H1 (cell line): Measurements from ENCODE around the gene RNF215. TPM values are rescaled to one million over a fixed set of nuclear protein-coding genes. Genes with fewer than 3 reads are reported as not detected.

Experiments used
- CTCF ChIA-PET: fragments of 300-600 bp; sonication (Branson Sonifier 250); formaldehyde crosslinking; loops from one replicate; lab custom pipeline; 2021; ENCODE audit not compliant: partially characterized antibody; lab: Charles Lee
- POLR2A ChIA-PET: fragments of 300-600 bp; sonication (Branson Sonifier 250); formaldehyde crosslinking; loops from one replicate; lab custom pipeline; 2021; ENCODE audit warnings: inconsistent platforms; ENCODE audit not compliant: partially characterized antibody; lab: Charles Lee
- DNase-seq, 2 experiments: peaks; one replicate each; pipeline versions ENCODE4 v3.0.0 to v3.0.0-alpha.2; 2010 to 2022; ENCODE audit warnings: low spot score in 2 of 2, low read depth in 1 of 2, mixed read lengths in 1 of 2
- FAIRE-seq: peaks from 2 replicates; lab custom pipeline; 2011; peaks lifted over from hg19 to GRCh38; lab: Jason Lieb, UNC
- H2AFZ ChIP-seq: 2 replicates; pipeline ENCODE4 v1.8.1; 2012; ENCODE audit warnings: low read length, inconsistent platforms
- H2AK5ac ChIP-seq: 2 replicates; pipeline ENCODE4 v1.6.1; 2013; ENCODE audit warnings: low read depth, low read length
- H2BK120ac ChIP-seq: replicated peaks from 2 replicates; pipeline ENCODE3; 2013; ENCODE audit warnings: low read depth, low read length, inconsistent platforms
- H2BK12ac ChIP-seq: 2 replicates; pipeline ENCODE4 v1.6.1; 2013; ENCODE audit warnings: low read depth, low read length
- H2BK15ac ChIP-seq: 2 replicates; pipeline ENCODE4 v1.6.1; 2013; ENCODE audit warnings: low read length
- H2BK20ac ChIP-seq: 2 replicates; pipeline ENCODE4 v1.6.1; 2013; ENCODE audit warnings: low read length
- H2BK5ac ChIP-seq: 2 replicates; pipeline ENCODE4 v1.6.1; 2013; ENCODE audit warnings: low read depth, low read length
- H3K14ac ChIP-seq: 2 replicates; pipeline ENCODE4 v1.6.1; 2013; ENCODE audit warnings: inconsistent platforms; ENCODE audit not compliant: insufficient read length
- H3K18ac ChIP-seq: 2 replicates; pipeline ENCODE4 v1.6.1; 2013; ENCODE audit warnings: low read length; ENCODE audit errors: extremely low read depth
- H3K23ac ChIP-seq: 2 replicates; pipeline ENCODE4 v1.6.1; 2013; ENCODE audit warnings: inconsistent platforms; ENCODE audit not compliant: insufficient read length
- H3K23me2 ChIP-seq: 2 replicates; pipeline ENCODE4 v1.6.1; 2013; ENCODE audit warnings: low read depth, low read length
- H3K27ac ChIP-seq: 2 replicates; pipeline ENCODE4 v1.6.1; 2011; ENCODE audit warnings: low read depth, low read length, inconsistent platforms
- H3K27me3 ChIP-seq, 4 experiments: replicated peaks in 1 of 4; 1 replicate in 1 of 4; 2 replicates in 3 of 4; pipeline versions ENCODE4 v1.6.1 to v1.8.1; 2011 to 2013; ENCODE audit warnings: low read length in 3 of 4, mild to moderate bottlenecking in 3 of 4, inconsistent platforms in 2 of 4, mixed read lengths in 2 of 4, moderate library complexity in 1 of 4; ENCODE audit not compliant: control insufficient read depth in 3 of 4, insufficient read depth in 3 of 4; ENCODE audit errors: extremely low read depth in 1 of 4
- H3K36me3 ChIP-seq, 4 experiments: 2 replicates each; pipeline versions ENCODE4 v1.6.1 to v1.8.1; 2011 to 2013; ENCODE audit warnings: mild to moderate bottlenecking in 4 of 4, low read length in 3 of 4, moderate library complexity in 2 of 4, control low read depth in 1 of 4, inconsistent platforms in 1 of 4; ENCODE audit not compliant: insufficient read depth in 4 of 4, control insufficient read depth in 2 of 4
- H3K4ac ChIP-seq: replicated peaks from 2 replicates; pipeline ENCODE3; 2013; ENCODE audit warnings: low read length, low read depth, mixed read lengths, inconsistent platforms; ENCODE audit not compliant: insufficient read length
- H3K4me1 ChIP-seq, 4 experiments: replicated peaks in 1 of 4; 1 replicate in 1 of 4; 2 replicates in 3 of 4; pipeline versions ENCODE4 v1.6.1 to v1.8.1; 2011 to 2013; ENCODE audit warnings: low read length in 3 of 4, inconsistent platforms in 2 of 4, mixed read lengths in 1 of 4; ENCODE audit not compliant: insufficient read depth in 4 of 4, control insufficient read depth in 3 of 4
- H3K4me2 ChIP-seq, 2 experiments: 2 replicates each; pipeline versions ENCODE4 v1.6.1 to v1.8.1; 2011 to 2013; ENCODE audit warnings: low read depth in 2 of 2, low read length in 2 of 2, control low read depth in 1 of 2, inconsistent platforms in 1 of 2, mild to moderate bottlenecking in 1 of 2; ENCODE audit not compliant: insufficient read depth in 1 of 2
- H3K4me3 ChIP-seq, 4 experiments: fragments of 200-600, 300-600 bp in 1 of 4; sonication (generic), shearing (Covaris generic), sonication (Bioruptor Twin) in 1 of 4; 2 replicates each; pipeline versions ENCODE4 v1.5.1 to v1.8.1; 2011 to 2016; ENCODE audit warnings: low read length in 4 of 4, low read depth in 3 of 4, control low read depth in 2 of 4, inconsistent platforms in 2 of 4, mild to moderate bottlenecking in 2 of 4, mixed read lengths in 1 of 4, moderate library complexity in 1 of 4; ENCODE audit not compliant: insufficient read depth in 2 of 4; ENCODE audit errors: extremely low read depth in 1 of 4
- H3K56ac ChIP-seq: replicated peaks from 2 replicates; pipeline ENCODE3; 2013; ENCODE audit warnings: low read depth, mild to moderate bottlenecking, mixed read lengths, low read length, inconsistent platforms; ENCODE audit not compliant: insufficient read length
- H3K79me1 ChIP-seq: 2 replicates; pipeline ENCODE4 v1.6.1; 2013; ENCODE audit warnings: low read depth, low read length, control low read depth
- H3K79me2 ChIP-seq, 2 experiments: 2 replicates each; pipeline versions ENCODE4 v1.6.1 to v1.8.1; 2012 to 2013; ENCODE audit warnings: low read length in 2 of 2, mild to moderate bottlenecking in 2 of 2, inconsistent platforms in 1 of 2; ENCODE audit not compliant: insufficient read depth in 2 of 2, control insufficient read depth in 1 of 2
- H3K9ac ChIP-seq, 4 experiments: replicated peaks in 1 of 4; 1 replicate in 1 of 4; 2 replicates in 3 of 4; pipeline versions ENCODE4 v1.6.1 to v1.8.1; 2011 to 2013; ENCODE audit warnings: low read depth in 3 of 4, low read length in 3 of 4, control low read depth in 2 of 4, mild to moderate bottlenecking in 2 of 4, moderate library complexity in 2 of 4, inconsistent platforms in 1 of 4; ENCODE audit errors: extremely low read depth in 1 of 4
- H3K9me3 ChIP-seq, 2 experiments: 2 replicates each; pipeline versions ENCODE4 v1.6.1 to v1.8.1; 2012 to 2013; ENCODE audit warnings: mild to moderate bottlenecking in 2 of 2, moderate library complexity in 2 of 2, control low read depth in 1 of 2, inconsistent platforms in 1 of 2, low read depth in 1 of 2, low read length in 1 of 2, mixed read lengths in 1 of 2; ENCODE audit not compliant: insufficient read depth in 2 of 2
- H4K20me1 ChIP-seq, 2 experiments: replicated peaks in 1 of 2; 2 replicates each; pipeline versions ENCODE3 to v1.8.1; 2011 to 2013; ENCODE audit warnings: inconsistent platforms in 2 of 2, low read length in 2 of 2, mild to moderate bottlenecking in 1 of 2; ENCODE audit not compliant: insufficient read depth in 2 of 2, control insufficient read depth in 1 of 2
- H4K5ac ChIP-seq: 2 replicates; pipeline ENCODE4 v1.6.1; 2013; ENCODE audit warnings: low read length, low read depth, mixed read lengths, inconsistent platforms; ENCODE audit not compliant: insufficient read length
- H4K8ac ChIP-seq: 2 replicates; pipeline ENCODE4 v1.8.0; 2013; ENCODE audit warnings: mild to moderate bottlenecking, moderate library complexity, low read length, inconsistent platforms; ENCODE audit not compliant: insufficient read depth; ENCODE audit errors: extremely low read depth
- H4K91ac ChIP-seq: replicated peaks from 2 replicates; pipeline ENCODE3; 2013; ENCODE audit warnings: low read length, mixed read lengths, inconsistent platforms; ENCODE audit not compliant: insufficient read length
- E2F6 ChIP-seq: IDR thresholded peaks from 2 replicates; pipeline ENCODE4 v1.6.1; 2012; ENCODE audit warnings: inconsistent platforms
- MAX ChIP-seq: IDR thresholded peaks from 2 replicates; pipeline ENCODE4 v1.6.1; 2012; ENCODE audit warnings: inconsistent platforms
- PHF8 ChIP-seq: fragments of 200-600 bp; sonication (generic); conservative IDR thresholded peaks from 2 replicates; pipeline ENCODE4 v1.7.1; 2012; ENCODE audit warnings: low read depth, mild to moderate bottlenecking, inconsistent platforms, low read length, moderate library complexity
- RAD21 ChIP-seq, 2 experiments: IDR thresholded peaks in 1 of 2; conservative IDR thresholded peaks in 1 of 2; 2 replicates each; pipeline ENCODE4 v1.6.1; 2011; ENCODE audit warnings: low read depth in 2 of 2, low read length in 2 of 2, improper control_type of control experiment in 1 of 2, inconsistent platforms in 1 of 2, mild to moderate bottlenecking in 1 of 2, moderate library complexity in 1 of 2
- WGBS, 2 experiments: shearing (Covaris generic) in 1 of 2; methylation state at CpG; one replicate each; pipeline versions ENCODE4 v1.1.6 to v1.1.7; 2013 to 2015; ENCODE audit warnings: low lambda C conversion rate in 2 of 2, mixed read lengths in 2 of 2, inconsistent platforms in 1 of 2, low coverage in 1 of 2, missing lambda C conversion rate in 1 of 2; ENCODE audit not compliant: insufficient replicate concordance in 2 of 2, insufficient coverage in 1 of 2, insufficient read length in 1 of 2; ENCODE audit errors: extremely low coverage in 1 of 2, missing lambda C conversion rate in 1 of 2; 5-methylcytosine and 5-hydroxymethylcytosine counted together
- polyA plus RNA-seq, 7 experiments: library from polyadenylated mRNA; depleted of rRNA in 3 of 7; stranded (reverse) in 5 of 7; unstranded in 2 of 7; fragments of >200 nt in 5 of 7; fragments of 200-250 nt in 2 of 7; gene quantifications; 1 replicate in 5 of 7; 2 replicates in 1 of 7; 4 replicates in 1 of 7; pipeline versions ENCODE4 v1.2.1 to v1.2.3, GENCODE V29; 2011 to 2013; ENCODE audit warnings: missing spikeins in 2 of 7, mixed read lengths in 2 of 7
- total RNA-seq: library from RNA; stranded (reverse); fragmentation: NEBNext Ultra II Directional; extraction: Animal tissue kit (Norgen Biotek cat#: 25700); gene quantifications from 2 replicates; pipeline ENCODE4 v1.2.1, GENCODE V29; 2021

The RNF215 gene
- total and polyA plus RNA-seq, 2 of the 8 experiments (the other 6 are each of a cell fraction or from before 2014, with no cell fraction given): 13.1 to 19.0 TPM

GRCh38 chr22:30390974-30391691 is 3.9 kb upstream of the RNF215 start:
- no peak overlapping the region for H3K4me2 ChIP-seq
- peak overlapping the region; percentile 49 for H4K91ac ChIP-seq
- DNase-seq (peak; percentile 54 to 71), FAIRE-seq (peak; percentile 78)
- H3K79me2 ChIP-seq: no peaks in the 10 kb centered on the region; a peak in 1 of 4 replicates
- no peak overlapping the region for H3K4me3 ChIP-seq
- H3K4me1 ChIP-seq: peaks cover 0 to 9% (median 4%) of the 10 kb centered on the region in 4 experiments; a peak in 6 of 7 replicates
- no peak overlapping the region for H3K9ac ChIP-seq
- H3K23ac ChIP-seq: no peak overlapping the region
- H4K8ac ChIP-seq: no peak overlapping the region
- H3K18ac ChIP-seq: 0 out of 2 replicates have a peak overlapping the region, but pooled peaks have one; percentile 0
- H3K9me3 ChIP-seq: peaks cover 9% of the 10 kb centered on the region in 2 experiments
- ChIA-PET CTCF (interaction anchor here (0.7 to 12.0 kb wide), 18 partner anchors 10 to 201 kb away, joined by 3 to 164 read pairs (median 5); partner anchors contain the start of genes CASTOR1 and MTFP1), POLR2A (interaction anchor here (0.7 to 2.1 kb wide), 5 partner anchors 11 to 34 kb away, joined by 3 to 7 read pairs (median 4); no protein-coding TSS in a partner anchor)
- H3K56ac ChIP-seq: no peak overlapping the region
- H3K36me3 ChIP-seq: no peaks in the 10 kb centered on the region
- peak overlapping the region; percentile 21; the same call in 1 of the 2 replicates for H2BK15ac ChIP-seq
- H3K27ac ChIP-seq: no peak overlapping the region
- H2BK120ac ChIP-seq: no peak overlapping the region
- peaks cover 4% of the 10 kb centered on the region; the same call in 1 of the 2 replicates for H3K23me2 ChIP-seq
- H2BK5ac ChIP-seq: no peak overlapping the region
- no peaks in the 10 kb centered on the region for H4K20me1 ChIP-seq
- H2BK12ac ChIP-seq: peak overlapping the region; percentile 18; the same call in 1 of the 2 replicates
- WGBS, 2 experiments: 82% methylated on average over 5 of the region's 5 CpGs; no CpG with 5 or more reads in 1 of the 2 experiments
- peaks cover 0 to 2% (median 1%) of the 10 kb centered on the region in 4 experiments; a peak in 2 of 7 replicates for H3K27me3 ChIP-seq
- no peak overlapping the region for H2AK5ac ChIP-seq
- H3K4ac ChIP-seq: no peak overlapping the region
- peak overlapping the region; percentile 76; the same call in 1 of the 2 replicates for H2AFZ ChIP-seq
- H4K5ac ChIP-seq: no peak overlapping the region
- H3K79me1 ChIP-seq: no peaks in the 10 kb centered on the region
- H3K14ac ChIP-seq: no peak overlapping the region
- peak overlapping the region; percentile 80; the same call in 1 of the 2 replicates for H2BK20ac ChIP-seq
- TF ChIP-seq PHF8 (no peak), MAX (peak; percentile 53; the same call in 1 of the 2 replicates), E2F6 (no peak), RAD21 (IDR thresholded peaks at IDR 0.05 in 1 of 2, conservative IDR thresholded peaks at IDR 0.05 in 1 of 2; ENCODE audit: low read depth in 2 of 2, low read length in 2 of 2) (peak; percentile 76 to 83)
